Measurements from ENCODE around the gene ANKRD44. TPM values are rescaled to one million over a fixed set of nuclear protein-coding genes. Genes with fewer than 3 reads are reported as not detected.

The ANKRD44 gene
- total and polyA plus RNA-seq, 2 of the 8 experiments (the other 6 are each of a cell fraction or from before 2014, with no cell fraction given) = 1.2 to 1.3 TPM

- TF ChIP-seq BCL11A (IDR thresholded peaks at IDR 0.05; ENCODE audit: low read depth in 2 of 2, low read length in 2 of 2) (no peak), RXRA (IDR thresholded peaks at IDR 0.05; ENCODE audit: insufficient read depth, low read depth, low read length) (no peak), SP2 (IDR thresholded peaks at IDR 0.05; ENCODE audit: low read length) (no peak), EP300 (IDR thresholded peaks at IDR 0.05; ENCODE audit: borderline replicate concordance in 1 of 2, low read depth in 2 of 2, low read length in 2 of 2) (no peak), CBX5 (IDR thresholded peaks at IDR 0.05; ENCODE audit: low read depth, low read length) (no peak)
Measured at GRCh38 chr2:197248001-197248401, 62.6 kb downstream of the ANKRD44 start (continued).

Measured in H1 (cell line).